Activated naive CD4-positive, alpha-beta T cell treated with anti-CD3 and anti-CD28 coated beads for 36 hours (primary cell): Measurements from ENCODE around the gene FLNA. TPM values are rescaled to one million over a fixed set of nuclear protein-coding genes. Genes with fewer than 3 reads are reported as not detected.
A peak's percentile ranks its signal among the peaks of the same experiment; 100 is the strongest.
"Not testable (repeated sequence)": the region's sequence is repeated elsewhere in the genome, so short reads cannot be mapped to it uniquely, and the experiment has no call there.

ENCODE experiments used
- CTCF ChIA-PET: fragments of 350-600 bp; sonication (Branson Sonifier 250); formaldehyde crosslinking; loops from one replicate; lab custom pipeline; 2021; ENCODE audit warnings: antibody characterized with exemption; lab: Charles Lee
- DNase-seq: peaks from one replicate; pipeline ENCODE4 v3.0.0-alpha.2; 2020
- H3K27ac Mint-ChIP-seq: one replicate; pipeline ENCODE4 v1.8.0; 2021; ENCODE audit warnings: mild to moderate bottlenecking, mixed read lengths
- H3K27me3 Mint-ChIP-seq: one replicate; pipeline ENCODE4 v1.8.0; 2021; ENCODE audit warnings: low read depth, mixed read lengths
- H3K36me3 Mint-ChIP-seq: one replicate; pipeline ENCODE4 v1.8.0; 2021; ENCODE audit warnings: low read depth, mixed read lengths
- H3K4me1 Mint-ChIP-seq: one replicate; pipeline ENCODE4 v1.8.0; 2021; ENCODE audit warnings: low read depth, mixed read lengths
- H3K4me3 Mint-ChIP-seq: one replicate; pipeline ENCODE4 v1.8.0; 2021; ENCODE audit warnings: mild to moderate bottlenecking, moderate library complexity, mixed read lengths
- H3K9me3 Mint-ChIP-seq: one replicate; pipeline ENCODE4 v1.8.0; 2021; ENCODE audit warnings: mixed read lengths
- intact Hi-C: fragments of 100-400 bp; cut with micrococcal nuclease; formaldehyde crosslinking; loops from one replicate; pipeline ENCODE4 v1.15.1; 2023
- total RNA-seq, 2 experiments: library from RNA; stranded (reverse); gene quantifications; one replicate each; pipeline ENCODE4 v1.2.3, GENCODE V29; 2021

Gene FLNA
- total RNA-seq, 2 experiments from 2014 or later, result 398 to 404 TPM

GRCh38 chrX:154396973-154397887 lies 22.8 kb upstream of the FLNA start:
- H3K4me1 Mint-ChIP-seq, result peaks cover 11% of the 10 kb centered on the region
- intact Hi-C loops, result loop anchor here (5.0 kb wide), 5 partner anchors 45 to 470 kb away; partner anchors contain the start of genes ARHGAP4, FAM50A, LAGE3 and MECP2

GRCh38 chrX:154396363-154396762 lies 21.9 kb upstream of the FLNA start:
- H3K9me3 Mint-ChIP-seq, DNase-seq, H3K4me3 Mint-ChIP-seq, H3K27me3 Mint-ChIP-seq, CTCF ChIA-PET: not testable (repeated sequence)
- Mint-ChIP-seq H3K27ac (peak overlapping the region; percentile 100), H3K4me1 (peaks cover 11% of the 10 kb centered on the region), H3K36me3 (peaks cover 26% of the 10 kb centered on the region)
- intact Hi-C loops, result loop anchor here (5.0 kb wide), 5 partner anchors 46 to 469 kb away; partner anchors contain the start of genes ARHGAP4, FAM50A, LAGE3 and MECP2

More at GRCh38 chrX:154396973-154397887, 22.8 kb upstream of the FLNA start:
- peak overlapping the region; percentile 94 for H3K4me3 Mint-ChIP-seq
- H3K27ac Mint-ChIP-seq, result peak overlapping the region; percentile 100
- no peaks in the 10 kb centered on the region for H3K9me3 Mint-ChIP-seq
- peaks cover 26% of the 10 kb centered on the region for H3K36me3 Mint-ChIP-seq
- peak; percentile 57 for DNase-seq
- CTCF ChIA-PET, result interaction anchor here (1.8 to 2.8 kb wide), 2 partner anchors 13 to 137 kb away, joined by 5 to 17 read pairs; partner anchors contain the start of gene DNASE1L1
- no peaks in the 10 kb centered on the region for H3K27me3 Mint-ChIP-seq

DNA sequence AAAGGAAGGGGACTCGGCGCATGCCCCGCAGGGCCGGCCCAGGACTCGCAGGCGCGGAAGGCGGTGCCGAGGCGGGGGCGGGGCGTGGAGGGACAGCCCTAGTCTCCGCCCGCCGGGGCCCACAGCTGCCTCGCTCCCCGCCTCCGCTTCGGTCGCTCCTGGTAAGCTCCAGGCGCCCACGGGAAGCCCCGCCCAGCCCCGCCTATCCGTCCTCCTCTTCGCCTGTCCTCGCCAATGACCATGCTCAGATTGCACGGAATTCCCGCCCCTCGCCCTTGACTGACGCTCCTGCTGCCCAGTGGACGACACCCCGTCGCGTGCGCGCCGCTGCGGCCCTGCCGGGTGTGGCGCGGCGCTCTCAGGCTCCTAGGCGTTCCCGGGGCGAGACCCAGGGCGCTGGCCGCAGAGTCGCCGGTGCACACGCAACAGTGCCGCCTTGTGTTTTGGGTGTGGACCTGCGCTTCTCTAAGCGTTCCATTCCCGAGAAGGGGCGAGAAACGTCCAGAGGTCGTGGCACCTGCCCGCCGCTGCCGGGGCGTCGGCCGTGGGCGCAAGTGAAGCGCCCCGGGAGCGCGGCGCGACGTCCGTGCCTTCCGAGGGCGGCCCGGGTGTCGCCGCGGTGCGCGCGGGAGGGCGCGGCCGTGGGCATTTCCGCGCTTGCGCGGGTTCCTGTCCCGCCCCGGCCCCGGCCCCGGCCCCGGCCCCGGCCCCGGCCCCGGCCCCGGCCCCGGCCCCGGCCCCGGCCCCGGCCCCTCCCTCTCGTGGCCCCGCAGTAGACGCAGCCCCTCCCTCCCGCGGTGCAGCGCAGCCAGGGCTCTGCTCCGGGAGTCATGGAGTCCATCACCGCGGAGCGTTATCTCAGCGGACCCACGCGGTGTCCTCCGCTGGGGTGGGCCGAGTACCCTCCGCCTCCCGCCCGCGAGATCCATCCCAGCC lies 15.6 kb upstream of the FLNA start:
- DNase-seq, CTCF ChIA-PET, H3K27ac Mint-ChIP-seq, H3K9me3 Mint-ChIP-seq, H3K36me3 Mint-ChIP-seq, H3K4me3 Mint-ChIP-seq, H3K4me1 Mint-ChIP-seq, H3K27me3 Mint-ChIP-seq, intact Hi-C loops: not testable (repeated sequence)

- H3K27me3 Mint-ChIP-seq, H3K27ac Mint-ChIP-seq, H3K4me3 Mint-ChIP-seq, H3K36me3 Mint-ChIP-seq, DNase-seq, H3K4me1 Mint-ChIP-seq, H3K9me3 Mint-ChIP-seq, intact Hi-C loops, CTCF ChIA-PET: not testable (repeated sequence)
Measured at GRCh38 chrX:154388649-154389048, 14.2 kb upstream of the FLNA start.

- intact Hi-C loops, H3K4me3 Mint-ChIP-seq, DNase-seq, H3K4me1 Mint-ChIP-seq, H3K36me3 Mint-ChIP-seq, H3K27me3 Mint-ChIP-seq, CTCF ChIA-PET, H3K27ac Mint-ChIP-seq, H3K9me3 Mint-ChIP-seq: not testable (repeated sequence)
Measured at GRCh38 chrX:154388094-154388493, 13.7 kb upstream of the FLNA start.

DNA sequence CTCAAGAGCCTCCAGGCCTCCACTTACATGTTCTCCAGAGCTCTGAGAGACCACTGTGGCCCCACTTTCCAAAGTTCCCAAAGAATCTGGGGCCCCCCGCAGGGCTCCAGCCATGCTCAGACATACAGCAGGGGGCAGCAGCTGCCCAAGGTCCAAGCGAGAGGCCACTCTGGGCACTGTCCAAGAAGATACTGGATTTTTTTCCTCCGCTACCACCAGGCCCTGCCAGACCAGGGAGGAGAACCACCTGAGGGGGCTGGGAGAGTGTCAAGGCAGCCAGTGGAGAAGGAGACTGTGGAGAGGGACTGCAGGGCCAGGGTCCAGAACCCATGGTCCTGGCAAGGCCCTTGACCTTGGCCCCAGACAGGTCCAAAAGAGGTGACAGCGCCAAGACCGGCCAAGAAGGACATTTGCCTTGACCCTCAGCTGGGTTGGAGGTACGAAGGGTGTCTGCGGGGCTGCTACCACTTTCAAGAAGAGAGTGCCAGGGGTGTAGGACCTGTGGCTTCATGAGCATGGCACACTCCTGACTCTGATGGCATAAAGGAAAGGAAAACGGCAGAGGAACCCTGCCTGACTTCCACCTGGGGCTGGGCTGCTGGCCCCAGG lies 10.0 kb upstream of the FLNA start:
- no peaks in the 10 kb centered on the region for H3K9me3 Mint-ChIP-seq
- H3K36me3 Mint-ChIP-seq, result peaks cover 6% of the 10 kb centered on the region
- H3K27me3 Mint-ChIP-seq, result no peaks in the 10 kb centered on the region
- no peak overlapping the region for H3K27ac Mint-ChIP-seq
- CTCF ChIA-PET, result interaction anchor here (0.7 to 1.7 kb wide), 2 partner anchors 11 to 93 kb away, joined by 3 to 11 read pairs; partner anchors contain the start of gene FLNA
- no peak overlapping the region for H3K4me3 Mint-ChIP-seq
- DNase-seq, result no peak
- intact Hi-C loops, result no loop called here
- H3K4me1 Mint-ChIP-seq, result peaks cover 9% of the 10 kb centered on the region

DNA sequence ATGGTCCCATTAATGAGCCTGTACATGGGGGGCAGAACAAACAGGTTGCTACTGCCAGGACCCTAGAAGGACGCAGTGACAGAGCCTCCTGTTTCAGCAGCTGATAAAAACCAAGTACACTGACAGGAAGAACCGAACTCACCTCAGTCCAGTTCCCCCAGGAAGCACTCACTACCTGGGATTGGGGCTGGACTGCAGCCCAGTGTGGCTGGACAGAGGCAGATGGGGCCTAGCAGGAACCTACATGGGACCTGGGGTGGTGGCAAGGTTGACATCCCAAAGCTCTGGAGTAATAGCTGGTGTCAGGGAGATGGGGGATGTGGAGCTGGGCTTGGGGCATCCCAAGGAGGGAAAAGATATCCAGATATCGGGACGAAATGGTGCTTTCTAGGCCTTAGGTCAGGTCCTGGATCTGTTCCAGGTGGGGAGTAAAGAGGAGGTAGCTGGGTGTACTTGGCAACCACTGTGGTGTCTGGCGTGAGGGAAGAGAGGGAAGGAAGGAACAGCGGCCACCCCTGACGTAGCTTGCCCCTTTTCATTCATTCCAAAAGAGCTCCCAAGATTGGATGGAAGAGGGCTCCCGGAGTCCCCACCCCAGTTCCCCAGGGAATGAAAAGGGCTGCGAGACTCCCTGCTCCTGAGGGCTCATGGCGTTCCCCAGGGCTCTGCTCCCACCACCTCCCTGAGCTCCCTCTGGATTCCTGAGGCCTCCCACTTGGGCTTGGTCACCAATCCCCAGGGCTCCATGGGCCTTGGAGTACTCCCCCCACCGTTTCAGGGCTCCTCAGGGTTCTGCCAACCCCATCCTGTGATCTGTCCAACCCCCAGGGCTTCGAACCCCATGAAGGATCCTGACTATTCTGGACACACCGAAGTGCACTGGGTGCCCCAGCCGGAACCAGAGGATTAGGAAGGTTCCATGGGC lies 9.2 kb upstream of the FLNA start:
- DNase-seq, result no peak
- intact Hi-C loops, result no loop called here
- H3K4me1 Mint-ChIP-seq, result peaks cover 9% of the 10 kb centered on the region
- peaks cover 6% of the 10 kb centered on the region for H3K36me3 Mint-ChIP-seq
- H3K9me3 Mint-ChIP-seq, result no peaks in the 10 kb centered on the region
- CTCF ChIA-PET, result interaction anchor here (0.7 to 1.7 kb wide), 2 partner anchors 10 to 94 kb away, joined by 3 to 11 read pairs; partner anchors contain the start of gene FLNA
- H3K27me3 Mint-ChIP-seq, result no peaks in the 10 kb centered on the region
- no peak overlapping the region for H3K4me3 Mint-ChIP-seq
- H3K27ac Mint-ChIP-seq, result no peak overlapping the region

DNA sequence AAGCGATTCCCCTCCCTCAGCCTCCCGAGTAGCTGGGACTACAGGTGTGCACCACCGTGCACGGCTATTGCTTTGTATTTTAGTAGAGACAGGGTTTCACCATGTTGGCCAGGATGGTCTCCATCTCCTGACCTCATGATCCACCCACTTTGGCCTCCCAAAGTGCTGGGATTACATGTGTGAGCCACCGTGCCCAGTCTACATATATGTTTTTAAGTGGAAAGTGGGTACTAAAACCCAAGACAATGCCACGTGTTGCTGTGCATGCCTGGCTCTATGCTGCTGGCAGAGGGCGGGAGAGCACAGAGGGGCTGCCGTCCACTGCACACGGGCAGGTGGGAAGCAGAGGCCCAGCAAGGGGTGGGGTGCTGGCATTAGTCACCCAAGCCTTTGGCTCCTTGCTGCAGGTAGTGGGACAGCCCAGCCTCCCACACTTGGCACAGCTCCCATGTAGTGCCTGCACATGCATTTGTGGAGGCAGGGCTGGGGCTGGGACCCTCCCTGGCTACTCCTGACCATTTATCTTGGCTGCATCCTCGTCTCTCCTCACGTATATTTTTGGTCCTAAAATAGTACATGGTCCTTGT lies 8.1 kb upstream of the FLNA start:
- peaks cover 9% of the 10 kb centered on the region for H3K4me1 Mint-ChIP-seq
- CTCF ChIA-PET, result interaction anchor here (0.6 to 1.7 kb wide), 2 partner anchors 9 to 20 kb away, joined by 3 to 11 read pairs; partner anchors contain the start of gene FLNA

DNA sequence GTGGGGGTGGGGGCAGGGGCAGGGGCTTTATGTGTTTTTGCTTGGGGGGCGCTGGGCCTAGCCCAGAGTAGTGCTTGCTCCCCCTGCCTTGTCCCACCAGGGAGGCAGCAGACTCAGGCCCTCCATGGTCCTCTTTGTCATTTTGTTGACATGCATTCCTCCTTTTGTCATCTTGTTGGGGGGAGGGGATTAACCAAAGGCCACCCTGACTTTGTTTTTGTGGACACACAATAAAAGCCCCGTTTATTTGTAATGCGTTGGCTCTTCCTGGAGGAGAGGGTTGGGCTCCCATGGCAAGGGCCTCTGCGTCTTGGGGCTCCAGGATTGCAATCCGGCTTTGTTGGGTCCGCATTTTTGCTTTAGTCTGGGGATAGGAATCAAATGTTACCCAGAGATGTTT lies 6.8 kb upstream of the FLNA start:
- intact Hi-C loops, result no loop called here
- H3K4me3 Mint-ChIP-seq, result no peak overlapping the region

More for the DNA sequence above, 8.1 kb upstream of the FLNA start:
- peaks cover 6% of the 10 kb centered on the region for H3K36me3 Mint-ChIP-seq
- no peak overlapping the region for H3K4me3 Mint-ChIP-seq
- intact Hi-C loops, result no loop called here
- DNase-seq, result no peak
- H3K27ac Mint-ChIP-seq, result no peak overlapping the region
- H3K9me3 Mint-ChIP-seq, result no peaks in the 10 kb centered on the region
- H3K27me3 Mint-ChIP-seq, result no peaks in the 10 kb centered on the region

DNA sequence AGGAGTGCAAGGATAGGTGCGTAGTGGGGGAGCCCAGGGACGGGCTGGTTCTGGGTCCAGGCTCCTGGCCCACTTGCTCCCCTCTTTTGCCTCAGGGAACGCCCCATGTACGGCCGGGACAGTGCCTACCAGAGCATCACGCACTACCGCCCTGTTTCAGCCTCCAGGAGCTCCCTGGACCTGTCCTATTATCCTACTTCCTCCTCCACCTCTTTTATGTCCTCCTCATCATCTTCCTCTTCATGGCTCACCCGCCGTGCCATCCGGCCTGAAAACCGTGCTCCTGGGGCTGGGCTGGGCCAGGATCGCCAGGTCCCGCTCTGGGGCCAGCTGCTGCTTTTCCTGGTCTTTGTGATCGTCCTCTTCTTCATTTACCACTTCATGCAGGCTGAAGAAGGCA lies 6.4 kb upstream of the FLNA start:
- Mint-ChIP-seq H3K27me3 (no peaks in the 10 kb centered on the region), H3K27ac (peak overlapping the region; percentile 56), H3K4me3 (peak overlapping the region; percentile 80), H3K4me1 (peaks cover 14% of the 10 kb centered on the region), H3K9me3 (no peaks in the 10 kb centered on the region), H3K36me3 (peaks cover 6% of the 10 kb centered on the region)
- CTCF ChIA-PET, result no interaction called here
- intact Hi-C loops, result no loop called here
- no peak for DNase-seq

More for the DNA sequence above, 6.8 kb upstream of the FLNA start:
- CTCF ChIA-PET, result no interaction called here
- no peaks in the 10 kb centered on the region for H3K9me3 Mint-ChIP-seq
- no peak for DNase-seq
- H3K4me1 Mint-ChIP-seq, result peaks cover 14% of the 10 kb centered on the region
- no peak overlapping the region for H3K27ac Mint-ChIP-seq
- peaks cover 6% of the 10 kb centered on the region for H3K36me3 Mint-ChIP-seq
- H3K27me3 Mint-ChIP-seq, result no peaks in the 10 kb centered on the region

- peaks cover 6% of the 10 kb centered on the region for H3K36me3 Mint-ChIP-seq
- peak overlapping the region; percentile 80 for H3K4me3 Mint-ChIP-seq
- CTCF ChIA-PET, result no interaction called here
- no peaks in the 10 kb centered on the region for H3K9me3 Mint-ChIP-seq
- peaks cover 14% of the 10 kb centered on the region for H3K4me1 Mint-ChIP-seq
- no peak for DNase-seq
- no peaks in the 10 kb centered on the region for H3K27me3 Mint-ChIP-seq
- intact Hi-C loops, result no loop called here
- H3K27ac Mint-ChIP-seq, result peak overlapping the region; percentile 86
Measured at GRCh38 chrX:154380153-154380552, 5.7 kb upstream of the FLNA start.
